Stomach (tissue), 9 donors: ENCODE data around the gene HBG2. TPM values are rescaled to one million over a fixed set of nuclear protein-coding genes. Genes with fewer than 3 reads are reported as not detected.

ENCODE experiments used
- DNase-seq, 2 donors: peaks; one replicate each; pipeline versions ENCODE4 v3.0.0 to v3.0.0-alpha.2; 2013 to 2019
- H3K27ac ChIP-seq, 5 donors: fragments of 200-600 bp in 4 of 5; sonication (generic) in 4 of 5; one replicate each; pipeline ENCODE4 v1.5.1; 2013 to 2019; ENCODE audit warnings: mild to moderate bottlenecking in 1 of 5, moderate library complexity in 1 of 5
- H3K27me3 ChIP-seq, 3 donors: fragments of 200-600 bp; sonication (generic); one replicate each; pipeline ENCODE4 v1.5.1; 2017 to 2019; ENCODE audit warnings: mixed run types in 1 of 3
- H3K36me3 ChIP-seq, 4 donors: fragments of 200-600 bp; sonication (generic); 1 replicate in 3 of 4; 2 replicates in 1 of 4; pipeline ENCODE4 v1.5.1; 2016 to 2019
- H3K4me1 ChIP-seq, 4 donors: fragments of 200-600 bp; sonication (generic); one replicate each; pipeline ENCODE4 v1.5.1; 2016 to 2019
- H3K4me3 ChIP-seq, 4 donors: fragments of 200-600 bp; sonication (generic) in 3 of 4; one replicate each; pipeline ENCODE4 v1.5.1; 2016 to 2019; ENCODE audit warnings: mild to moderate bottlenecking in 1 of 4
- H3K9me3 ChIP-seq, 4 donors: fragments of 200-600 bp; sonication (generic); one replicate each; pipeline ENCODE4 v1.5.1; 2016 to 2019
- CTCF ChIP-seq, 7 experiments: fragments of 450-650 bp in 4 of 7; fragments of 200-600 bp in 3 of 7; sonication (generic) in 3 of 7; IDR thresholded peaks; one replicate each; pipeline ENCODE4 v1.5.1; 2016 to 2019; ENCODE audit warnings: antibody characterized with exemption in 7 of 7, control low read depth in 2 of 7, mild to moderate bottlenecking in 1 of 7
- EP300 ChIP-seq: sonication (generic); formaldehyde crosslinking; IDR thresholded peaks from one replicate; pipeline ENCODE4 v1.6.1; 2017; ENCODE audit warnings: antibody characterized with exemption
- POLR2A ChIP-seq, 4 donors: fragments of 450-650 bp; IDR thresholded peaks; one replicate each; pipeline ENCODE4 v1.6.1; 2016; ENCODE audit warnings: antibody characterized with exemption in 4 of 4, control low read depth in 2 of 4, mild to moderate bottlenecking in 1 of 4, moderate library complexity in 1 of 4
- POLR2AphosphoS5 ChIP-seq, 3 donors: sonication (generic); formaldehyde crosslinking; IDR thresholded peaks; one replicate each; pipeline ENCODE4 v1.6.1; 2016; ENCODE audit warnings: antibody characterized with exemption in 3 of 3
- WGBS, 5 donors: extraction: QIAGEN DNeasy Blood & Tissue Kit in 3 of 5; methylation state at CpG; one replicate each; pipeline versions ENCODE4 v1.1.5 to v1.1.7; 2013 to 2018; 5-methylcytosine and 5-hydroxymethylcytosine counted together
- intact Hi-C: fragments of 100-400 bp; cut with DNase I; formaldehyde crosslinking; loops from one replicate; pipeline ENCODE4 v1.15.1; 2023; ENCODE audit warnings: low total_unique reads
- polyA plus RNA-seq, 3 donors: library from polyadenylated mRNA; stranded (reverse); fragments of 200-250 nt; gene quantifications; one replicate each; pipeline ENCODE4 v1.2.3, GENCODE V29; 2013
- total RNA-seq, 5 donors: library from RNA; depleted of rRNA; stranded (reverse); fragments of >200 nt; gene quantifications; one replicate each; pipeline versions ENCODE4 v1.1.0 to v1.2.3, GENCODE V29; 2014 to 2016
- donor health status: healthy with polysubstance abuse.
- donor health status: Bipolar disorder and iron deficiency.
- donor health status: healthy.

The HBG2 gene
- total and polyA plus RNA-seq, 8 donors = 0.75 to 1,854 TPM; not detected in 6

GRCh38 chr11:5234381-5234834 is 20.2 kb downstream of the HBG2 start, which contains the start of gene HBD:
TSS of gene HBD (minus strand) at chr11:5234483. CDS start at chr11:5234433, 50 bp downstream.
- no peaks in the 10 kb centered on the region for H3K27me3 ChIP-seq
- no peak within 1 kb of the TSS for H3K4me3 ChIP-seq
- H3K27ac ChIP-seq = no peak within 1 kb of the TSS
- H3K36me3 ChIP-seq = no peaks in the 10 kb centered on the region
- H3K9me3 ChIP-seq = no peaks in the 10 kb centered on the region
- WGBS, 5 donors = 10 to 30% (median 25%) methylated on average over 2 of the region's 2 CpGs
- no peak for DNase-seq
- intact Hi-C loops = no loop called here
- TF ChIP-seq POLR2A (IDR thresholded peaks at IDR 0.05) (no peak), EP300 (no peak), CTCF (IDR thresholded peaks at IDR 0.05) (no peak), POLR2AphosphoS5 (IDR thresholded peaks at IDR 0.05) (no peak)
- no peaks in the 10 kb centered on the region for H3K4me1 ChIP-seq

GRCh38 chr11:5233307-5233706 is 21.3 kb downstream of the HBG2 start:
- TF ChIP-seq EP300 (no peak), POLR2AphosphoS5 (IDR thresholded peaks at IDR 0.05) (no peak), POLR2A (IDR thresholded peaks at IDR 0.05) (no peak)
- intact Hi-C loops = no loop called here

GRCh38 chr11:5232821-5233220 is 21.8 kb downstream of the HBG2 start:
- intact Hi-C loops = no loop called here
- DNase-seq = no peak
- 90 to 100% (median 96%) methylated on average over 2 of the region's 2 CpGs for WGBS, 5 donors
- no peak for TF ChIP-seq EP300
- TF ChIP-seq POLR2AphosphoS5 (IDR thresholded peaks at IDR 0.05) = no peak
- TF ChIP-seq CTCF (IDR thresholded peaks at IDR 0.05) = no peak
- TF ChIP-seq POLR2A (IDR thresholded peaks at IDR 0.05) = no peak
- Histone ChIP-seq H3K36me3 (no peaks in the 10 kb centered on the region), H3K4me1 (no peaks in the 10 kb centered on the region), H3K27ac (no peak overlapping the region), H3K4me3 (no peak overlapping the region), H3K9me3 (no peaks in the 10 kb centered on the region), H3K27me3 (no peaks in the 10 kb centered on the region)

More at GRCh38 chr11:5233307-5233706, 21.3 kb downstream of the HBG2 start:
- Histone ChIP-seq H3K4me3 (no peak overlapping the region), H3K4me1 (no peaks in the 10 kb centered on the region), H3K9me3 (no peaks in the 10 kb centered on the region), H3K36me3 (no peaks in the 10 kb centered on the region), H3K27me3 (no peaks in the 10 kb centered on the region), H3K27ac (no peak overlapping the region)
- DNase-seq = no peak
- 78 to 86% (median 84%) methylated on average over 1 of the region's 1 CpG for WGBS, 5 donors

- Histone ChIP-seq H3K4me1 (no peaks in the 10 kb centered on the region), H3K36me3 (no peaks in the 10 kb centered on the region), H3K4me3 (no peak overlapping the region), H3K9me3 (no peaks in the 10 kb centered on the region), H3K27ac (no peak overlapping the region), H3K27me3 (no peaks in the 10 kb centered on the region)
- 65 to 75% (median 68%) methylated on average over 3 of the region's 3 CpGs for WGBS, 5 donors
- intact Hi-C loops = no loop called here
- no peak for TF ChIP-seq EP300
- no peak for TF ChIP-seq POLR2A (IDR thresholded peaks at IDR 0.05)
- TF ChIP-seq CTCF (IDR thresholded peaks at IDR 0.05) = no peak
- TF ChIP-seq POLR2AphosphoS5 (IDR thresholded peaks at IDR 0.05) = no peak
- DNase-seq = no peak
These were observed 22.4 kb downstream of the HBG2 start for GRCh38 chr11:5232176-5232575.

GRCh38 chr11:5231111-5231510 is 23.5 kb downstream of the HBG2 start:
- Histone ChIP-seq H3K9me3 (no peaks in the 10 kb centered on the region), H3K4me3 (no peak overlapping the region), H3K4me1 (no peaks in the 10 kb centered on the region), H3K27ac (no peak overlapping the region), H3K27me3 (no peaks in the 10 kb centered on the region), H3K36me3 (no peaks in the 10 kb centered on the region)
- WGBS, 5 donors = 74 to 87% (median 84%) methylated on average over 2 of the region's 2 CpGs
- no peak for TF ChIP-seq POLR2AphosphoS5 (IDR thresholded peaks at IDR 0.05)
- no peak for TF ChIP-seq CTCF (IDR thresholded peaks at IDR 0.05)
- no peak for TF ChIP-seq POLR2A (IDR thresholded peaks at IDR 0.05)
- no peak for TF ChIP-seq EP300
- intact Hi-C loops = no loop called here
- no peak for DNase-seq
